ENCODE measurements around the gene AKAP6.

- TF ChIP-seq BRCA1 (IDR thresholded peaks at IDR 0.05; ENCODE audit: low read depth, low read length), result no peak
- TF ChIP-seq CTCF (IDR thresholded peaks at IDR 0.05; ENCODE audit: control extremely low read depth in 1 of 3, insufficient read depth in 1 of 3, low read depth in 1 of 3, low read length in 3 of 3), result no peak
- TF ChIP-seq TAF1 (IDR thresholded peaks at IDR 0.05; ENCODE audit: low read depth, low read length), result no peak
- no peak for TF ChIP-seq EZH2 (IDR thresholded peaks at IDR 0.05; ENCODE audit: low read depth, low read length, severe bottlenecking)
- no peak for TF ChIP-seq CEBPB (IDR thresholded peaks at IDR 0.05; ENCODE audit: low read depth, low read length)
- no peak for TF ChIP-seq HDAC2 (IDR thresholded peaks at IDR 0.05; ENCODE audit: borderline replicate concordance in 1 of 2, low read depth in 2 of 2, low read length in 2 of 2)
- TF ChIP-seq RBBP5 (IDR thresholded peaks at IDR 0.05; ENCODE audit: borderline replicate concordance, low read depth, low read length), result no peak
- TF ChIP-seq JUND (IDR thresholded peaks at IDR 0.05; ENCODE audit: low read length), result no peak
- TF ChIP-seq ATF3 (IDR thresholded peaks at IDR 0.05; ENCODE audit: insufficient read depth, low read depth, low read length), result no peak
- no peak for TF ChIP-seq YY1 (IDR thresholded peaks at IDR 0.05; ENCODE audit: low read depth, low read length)
- TF ChIP-seq MAX (IDR thresholded peaks at IDR 0.05), result no peak
- TF ChIP-seq EP300 (IDR thresholded peaks at IDR 0.05; ENCODE audit: borderline replicate concordance in 1 of 2, low read depth in 2 of 2, low read length in 2 of 2), result no peak
- no peak for TF ChIP-seq JUN (IDR thresholded peaks at IDR 0.05; ENCODE audit: low read depth, low read length)
- no peak for TF ChIP-seq RAD21 (IDR thresholded peaks at IDR 0.05 in 1 of 2, conservative IDR thresholded peaks at IDR 0.05 in 1 of 2; ENCODE audit: low read depth in 2 of 2, low read length in 2 of 2)
These were observed 493.0 kb downstream of the AKAP6 start for GRCh38 chr14:32821964-32822653.
